Measurements from ENCODE around the gene SLC6A19. TPM values are rescaled to one million over a fixed set of nuclear protein-coding genes. Genes with fewer than 3 reads are reported as not detected.

Gene SLC6A19
- total RNA-seq, 1 experiment from 2014 or later, result not detected

- DNase-seq, result peak; percentile 28
- intact Hi-C loops (cut with micrococcal nuclease), result no loop called here
- CTCF ChIA-PET, result no interaction called here
- no peak overlapping the region for H2AFZ ChIP-seq (ENCODE audit: low read length)
- H3K4me3 ChIP-seq (ENCODE audit: low read length), result no peak overlapping the region
- H3F3A ChIP-seq (ENCODE audit: low read length, unreplicated experiment), result no peaks in the 10 kb centered on the region
- no peaks in the 10 kb centered on the region for H3K36me3 ChIP-seq (ENCODE audit: low read depth, low read length)
- POLR2A ChIA-PET (ENCODE audit: unreplicated experiment), result no interaction called here
- no peaks in the 10 kb centered on the region for H4K20me1 ChIP-seq (ENCODE audit: low read length)
- H3K27me3 ChIP-seq (ENCODE audit: low read length), result no peaks in the 10 kb centered on the region
- no peaks in the 10 kb centered on the region for H3K9me3 ChIP-seq (ENCODE audit: low read length)
- no TSS peak for BruUV-seq (replicated peaks)
- peaks cover 5% of the 10 kb centered on the region for H3K4me1 ChIP-seq (ENCODE audit: insufficient read depth, low read length)
- H3K27ac ChIP-seq (ENCODE audit: low read length), result no peak overlapping the region
- H3K9ac ChIP-seq (ENCODE audit: low read length), result no peak overlapping the region
- H3K4me2 ChIP-seq (ENCODE audit: low read length), result no peak overlapping the region
- no peak for TF ChIP-seq EZH2phosphoT487 (IDR thresholded peaks at IDR 0.05; ENCODE audit: borderline replicate concordance, low read length)
- no peak for TF ChIP-seq CTCF (conservative IDR thresholded peaks at IDR 0.05; ENCODE audit: low read depth, low read length)
- TF ChIP-seq EZH2 (IDR thresholded peaks at IDR 0.05; ENCODE audit: low read length, unreplicated experiment), result no peak
- no peaks in the 10 kb centered on the region for H3K79me2 ChIP-seq (ENCODE audit: low read length)
- H3K9me2 ChIP-seq (replicated peaks; ENCODE audit: low read length), result no peaks in the 10 kb centered on the region
- no peak for ATAC-seq
These were observed 24.7 kb upstream of the SLC6A19 start for GRCh38 chr5:1176473-1177391.

- DNase-seq (no peak), ATAC-seq (no peak)
- TF ChIP-seq EZH2 (IDR thresholded peaks at IDR 0.05; ENCODE audit: low read length, unreplicated experiment), result no peak
- no peak for TF ChIP-seq CTCF (conservative IDR thresholded peaks at IDR 0.05; ENCODE audit: low read depth, low read length)
- no peak for TF ChIP-seq EZH2phosphoT487 (IDR thresholded peaks at IDR 0.05; ENCODE audit: borderline replicate concordance, low read length)
- H3K9ac ChIP-seq (ENCODE audit: low read length), result no peak overlapping the region
- H3K4me3 ChIP-seq (ENCODE audit: low read length), result no peak overlapping the region
- peaks cover 5% of the 10 kb centered on the region for H3K4me1 ChIP-seq (ENCODE audit: insufficient read depth, low read length)
- H3K9me2 ChIP-seq (replicated peaks; ENCODE audit: low read length), result no peaks in the 10 kb centered on the region
- H4K20me1 ChIP-seq (ENCODE audit: low read length), result no peaks in the 10 kb centered on the region
- H3K27me3 ChIP-seq (ENCODE audit: low read length), result no peaks in the 10 kb centered on the region
- no peaks in the 10 kb centered on the region for H3K79me2 ChIP-seq (ENCODE audit: low read length)
- BruUV-seq (replicated peaks), result no TSS peak
- POLR2A ChIA-PET (ENCODE audit: unreplicated experiment), result no interaction called here
- H3K9me3 ChIP-seq (ENCODE audit: low read length), result no peaks in the 10 kb centered on the region
- no peak overlapping the region for H3K27ac ChIP-seq (ENCODE audit: low read length)
- H3K36me3 ChIP-seq (ENCODE audit: low read depth, low read length), result no peaks in the 10 kb centered on the region
- CTCF ChIA-PET, result no interaction called here
- intact Hi-C loops (cut with micrococcal nuclease), result no loop called here
- no peaks in the 10 kb centered on the region for H3F3A ChIP-seq (ENCODE audit: low read length, unreplicated experiment)
- no peak overlapping the region for H2AFZ ChIP-seq (ENCODE audit: low read length)
- no peak overlapping the region for H3K4me2 ChIP-seq (ENCODE audit: low read length)
These were observed 23.4 kb upstream of the SLC6A19 start for GRCh38 chr5:1177826-1178528.
